CD14-positive monocyte (primary cell): ENCODE measurements around the gene CHCHD6. TPM values are rescaled to one million over a fixed set of nuclear protein-coding genes. Genes with fewer than 3 reads are reported as not detected.

ENCODE experiments used
- DNase-seq, 3 donors: peaks; one replicate each; pipeline ENCODE4 v3.0.0-alpha.2; 2011 to 2022
- H2AFZ ChIP-seq: 2 replicates; pipeline ENCODE4 v1.6.0; 2012; ENCODE audit warnings: mild to moderate bottlenecking, low read depth, low read length, inconsistent platforms; ENCODE audit not compliant: insufficient read depth, poor library complexity, severe bottlenecking
- H3K27ac ChIP-seq, 2 donors: 1 replicate in 1 of 2; 2 replicates in 1 of 2; pipeline ENCODE4 v1.5.1; 2012 to 2013; ENCODE audit warnings: low read length in 2 of 2, control low read depth in 1 of 2, inconsistent platforms in 1 of 2, low read depth in 1 of 2, mild to moderate bottlenecking in 1 of 2
- H3K27me3 ChIP-seq, 2 donors: one replicate each; pipeline versions ENCODE4 v1.6.0 to v1.6.1; 2011 to 2013; ENCODE audit warnings: low read length in 2 of 2; ENCODE audit not compliant: control insufficient read depth in 2 of 2, insufficient read depth in 2 of 2
- H3K36me3 ChIP-seq, 2 donors: replicated peaks in 1 of 2; 1 replicate in 1 of 2; 2 replicates in 1 of 2; pipeline versions ENCODE4 v1.5.1 to v1.6.1; 2012 to 2013; ENCODE audit warnings: low read length in 2 of 2, control low read depth in 1 of 2, inconsistent platforms in 1 of 2, mild to moderate bottlenecking in 1 of 2; ENCODE audit not compliant: insufficient read depth in 2 of 2, control insufficient read depth in 1 of 2
- H3K4me1 ChIP-seq, 2 donors: 1 replicate in 1 of 2; 2 replicates in 1 of 2; pipeline versions ENCODE4 v1.5.1 to v1.6.1; 2012 to 2013; ENCODE audit warnings: low read length in 2 of 2, control low read depth in 1 of 2, inconsistent platforms in 1 of 2, mild to moderate bottlenecking in 1 of 2, moderate library complexity in 1 of 2; ENCODE audit not compliant: insufficient read depth in 2 of 2, control insufficient read depth in 1 of 2
- H3K4me2 ChIP-seq: replicated peaks from 2 replicates; pipeline ENCODE3; 2012; ENCODE audit warnings: low read length, moderate library complexity, mild to moderate bottlenecking; ENCODE audit not compliant: poor library complexity, severe bottlenecking; ENCODE audit errors: extremely low read depth
- H3K4me3 ChIP-seq, 3 experiments: fragments of 200-600 bp in 1 of 3; sonication (generic) in 1 of 3; replicated peaks in 1 of 3; 1 replicate in 2 of 3; 2 replicates in 1 of 3; pipeline ENCODE4 v1.5.1; 2011 to 2013; ENCODE audit warnings: low read length in 3 of 3, mild to moderate bottlenecking in 3 of 3, control low read depth in 2 of 3, low read depth in 2 of 3, inconsistent platforms in 1 of 3, moderate library complexity in 1 of 3
- H3K79me2 ChIP-seq: 2 replicates; pipeline ENCODE4 v1.6.0; 2012; ENCODE audit warnings: mild to moderate bottlenecking, control low read depth, inconsistent platforms, low read length, moderate library complexity; ENCODE audit not compliant: insufficient read depth
- H3K9ac ChIP-seq: 2 replicates; pipeline ENCODE4 v1.6.0; 2017; ENCODE audit warnings: low read length, mild to moderate bottlenecking; ENCODE audit not compliant: insufficient read depth, poor library complexity, severe bottlenecking
- H3K9me3 ChIP-seq, 2 donors: replicated peaks in 1 of 2; 1 replicate in 1 of 2; 2 replicates in 1 of 2; pipeline versions ENCODE4 v1.5.1 to v1.6.1; 2012 to 2013; ENCODE audit warnings: low read length in 2 of 2, control low read depth in 1 of 2; ENCODE audit not compliant: control insufficient read depth in 1 of 2, insufficient read depth in 1 of 2
- H4K20me1 ChIP-seq: 2 replicates; pipeline ENCODE4 v1.6.0; 2012; ENCODE audit warnings: mild to moderate bottlenecking, low read length, control low read depth, moderate library complexity; ENCODE audit not compliant: insufficient read depth
- H3K27ac Mint-ChIP-seq, 7 donors: one replicate each; pipeline ENCODE4 v1.8.0; 2020; ENCODE audit warnings: mild to moderate bottlenecking in 7 of 7, mixed read lengths in 7 of 7, moderate library complexity in 6 of 7, inconsistent platforms in 2 of 7
- H3K27me3 Mint-ChIP-seq, 3 donors: one replicate each; pipeline ENCODE4 v1.8.0; 2021 to 2022; ENCODE audit warnings: low read depth in 3 of 3, mild to moderate bottlenecking in 3 of 3, mixed read lengths in 3 of 3, moderate library complexity in 3 of 3, inconsistent platforms in 1 of 3
- H3K36me3 Mint-ChIP-seq, 2 donors: one replicate each; pipeline ENCODE4 v1.8.0; 2020; ENCODE audit warnings: mixed read lengths in 2 of 2, inconsistent platforms in 1 of 2, mild to moderate bottlenecking in 1 of 2
- H3K4me1 Mint-ChIP-seq: one replicate; pipeline ENCODE4 v1.8.0; 2020; ENCODE audit warnings: mild to moderate bottlenecking, mixed read lengths
- H3K4me3 Mint-ChIP-seq, 2 donors: one replicate each; pipeline ENCODE4 v1.8.0; 2020; ENCODE audit warnings: mild to moderate bottlenecking in 2 of 2, mixed read lengths in 2 of 2, moderate library complexity in 1 of 2
- H3K9me3 Mint-ChIP-seq, 7 donors: one replicate each; pipeline ENCODE4 v1.8.0; 2020 to 2022; ENCODE audit warnings: mixed read lengths in 7 of 7, mild to moderate bottlenecking in 6 of 7, moderate library complexity in 6 of 7, inconsistent platforms in 2 of 7
- whole genome bisulfite sequencing: methylation state at CpG from one replicate; pipeline ENCODE4 v1.1.5; 2013; ENCODE audit warnings: missing lambda C conversion rate; ENCODE audit not compliant: insufficient coverage; 5-methylcytosine and 5-hydroxymethylcytosine counted together
- intact Hi-C, 2 donors: fragments of 100-400 bp; cut with micrococcal nuclease; formaldehyde crosslinking; loops; one replicate each; pipeline versions ENCODE4 v1.15.0 to v1.15.1; 2023
- polyA plus RNA-seq, 3 donors: library from polyadenylated mRNA; depleted of rRNA in 1 of 3; unstranded in 2 of 3; stranded (reverse) in 1 of 3; fragments of 300-500 nt in 2 of 3; fragments of >200 nt in 1 of 3; fragmentation: Illumina TruSeq in 2 of 3; gene quantifications; 1 replicate in 2 of 3; 2 replicates in 1 of 3; pipeline ENCODE4 v1.2.3, GENCODE V29; 2012 to 2021
- TF ChIP-seq, protein P1 (sequence below): fragments of 200-600 bp; IDR thresholded peaks from one replicate; pipeline ENCODE4 v1.8.0; 2022; ENCODE audit warnings: antibody characterized with exemption, mild to moderate bottlenecking

The CHCHD6 gene
- polyA plus RNA-seq, 3 donors, result 1.1 to 1.8 (median 1.8) TPM

DNA sequence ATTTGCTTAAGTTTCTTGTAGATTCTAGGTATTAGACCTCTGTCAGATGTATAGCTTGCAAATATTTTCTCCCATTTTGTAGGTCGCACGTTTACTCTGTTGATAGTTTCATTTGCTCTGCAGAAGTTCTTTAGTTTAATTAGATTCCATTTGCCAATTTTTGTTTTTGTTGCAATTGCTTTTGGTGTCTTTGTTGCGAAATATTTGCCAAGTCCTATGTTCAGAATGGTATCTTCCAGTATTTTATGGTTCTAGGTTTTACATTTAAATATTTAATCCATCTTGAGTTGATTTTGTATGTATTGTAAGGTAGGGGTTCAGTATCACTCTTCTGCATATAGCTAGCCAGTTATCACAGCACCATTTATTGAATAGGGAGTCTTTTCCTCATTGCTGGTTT, 64.9 kb downstream of the CHCHD6 start:
- H3K79me2 ChIP-seq, result no peaks in the 10 kb centered on the region
- H3K9me3 ChIP-seq, result peaks cover 3 to 4% of the 10 kb centered on the region in 2 donors
- H4K20me1 ChIP-seq, result no peaks in the 10 kb centered on the region
- H3K4me1 Mint-ChIP-seq, result no peaks in the 10 kb centered on the region
- H3K27ac ChIP-seq, result no peak overlapping the region
- H3K4me3 ChIP-seq, result no peak overlapping the region
- no peaks in the 10 kb centered on the region for H3K27me3 ChIP-seq
- intact Hi-C loops, result no loop called here
- no peak overlapping the region for H2AFZ ChIP-seq
- 90% methylated on average over 2 of the region's 3 CpGs for WGBS
- H3K36me3 Mint-ChIP-seq, result peaks cover 0 to 3% of the 10 kb centered on the region in 2 donors
- no peak overlapping the region for H3K27ac Mint-ChIP-seq
- no peak for DNase-seq
- TF ChIP-seq, protein P1, sequence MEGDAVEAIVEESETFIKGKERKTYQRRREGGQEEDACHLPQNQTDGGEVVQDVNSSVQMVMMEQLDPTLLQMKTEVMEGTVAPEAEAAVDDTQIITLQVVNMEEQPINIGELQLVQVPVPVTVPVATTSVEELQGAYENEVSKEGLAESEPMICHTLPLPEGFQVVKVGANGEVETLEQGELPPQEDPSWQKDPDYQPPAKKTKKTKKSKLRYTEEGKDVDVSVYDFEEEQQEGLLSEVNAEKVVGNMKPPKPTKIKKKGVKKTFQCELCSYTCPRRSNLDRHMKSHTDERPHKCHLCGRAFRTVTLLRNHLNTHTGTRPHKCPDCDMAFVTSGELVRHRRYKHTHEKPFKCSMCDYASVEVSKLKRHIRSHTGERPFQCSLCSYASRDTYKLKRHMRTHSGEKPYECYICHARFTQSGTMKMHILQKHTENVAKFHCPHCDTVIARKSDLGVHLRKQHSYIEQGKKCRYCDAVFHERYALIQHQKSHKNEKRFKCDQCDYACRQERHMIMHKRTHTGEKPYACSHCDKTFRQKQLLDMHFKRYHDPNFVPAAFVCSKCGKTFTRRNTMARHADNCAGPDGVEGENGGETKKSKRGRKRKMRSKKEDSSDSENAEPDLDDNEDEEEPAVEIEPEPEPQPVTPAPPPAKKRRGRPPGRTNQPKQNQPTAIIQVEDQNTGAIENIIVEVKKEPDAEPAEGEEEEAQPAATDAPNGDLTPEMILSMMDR, result no peak
- peaks cover 6 to 30% (median 21%) of the 10 kb centered on the region in 7 donors for H3K9me3 Mint-ChIP-seq
- no peak overlapping the region for H3K4me3 Mint-ChIP-seq
- no peaks in the 10 kb centered on the region for H3K36me3 ChIP-seq
- no peak overlapping the region for H3K4me2 ChIP-seq
- H3K27me3 Mint-ChIP-seq, result peaks cover 0 to 5% (median 0%) of the 10 kb centered on the region in 3 donors
- no peak overlapping the region for H3K9ac ChIP-seq
- H3K4me1 ChIP-seq, result no peaks in the 10 kb centered on the region

DNA sequence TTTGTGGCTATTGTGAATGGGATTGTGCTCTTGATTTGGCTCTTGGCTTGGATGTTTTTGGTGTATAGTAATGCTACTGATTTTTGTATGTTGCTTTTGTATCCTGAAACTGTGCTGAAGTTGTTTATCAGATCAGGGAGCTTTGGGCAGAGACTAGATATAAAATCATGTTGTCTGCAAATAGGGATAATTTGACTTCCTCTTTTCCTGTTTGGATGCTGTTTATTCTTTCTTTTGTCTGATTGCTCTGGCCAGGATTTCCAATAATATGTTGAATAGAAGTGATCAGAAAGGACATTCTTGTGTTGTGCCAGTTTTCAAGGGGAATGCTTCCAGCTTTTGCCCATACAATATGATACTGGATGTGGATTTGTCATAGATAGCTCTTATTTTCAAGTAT, 66.1 kb downstream of the CHCHD6 start:
- intact Hi-C loops, result no loop called here
- H3K27me3 ChIP-seq, result no peaks in the 10 kb centered on the region
- no peak overlapping the region for H3K27ac ChIP-seq
- no peaks in the 10 kb centered on the region for H3K79me2 ChIP-seq
- TF ChIP-seq, protein P1, result no peak
- no peaks in the 10 kb centered on the region for H3K4me1 ChIP-seq
- peaks cover 3 to 4% of the 10 kb centered on the region in 2 donors for H3K9me3 ChIP-seq
- no peak overlapping the region for H3K9ac ChIP-seq
- Mint-ChIP-seq H3K36me3 (peaks cover 0 to 3% of the 10 kb centered on the region in 2 donors), H3K27me3 (peaks cover 0 to 5% (median 0%) of the 10 kb centered on the region in 3 donors), H3K9me3 (peaks cover 6 to 28% (median 21%) of the 10 kb centered on the region in 7 donors), H3K4me3 (no peak overlapping the region), H3K4me1 (no peaks in the 10 kb centered on the region), H3K27ac (no peak overlapping the region)
- H3K36me3 ChIP-seq, result no peaks in the 10 kb centered on the region
- no peak overlapping the region for H2AFZ ChIP-seq
- no peak overlapping the region for H3K4me2 ChIP-seq
- no peak overlapping the region for H3K4me3 ChIP-seq
- H4K20me1 ChIP-seq, result no peaks in the 10 kb centered on the region
- DNase-seq, result no peak
